ENCODE measurements around the gene CDK16. TPM values are rescaled to one million over a fixed set of nuclear protein-coding genes. Genes with fewer than 3 reads are reported as not detected.

CDK16 gene
- total and polyA plus RNA-seq, 2 of the 13 experiments (the other 11 are each of a cell fraction or from before 2014, with no cell fraction given): 64.5 to 225 TPM

- H3K9ac ChIP-seq (ENCODE audit: insufficient read depth, low read depth, low read length): no peak overlapping the region
- no peaks in the 10 kb centered on the region for H4K20me1 ChIP-seq (ENCODE audit: insufficient read depth, low read length)
- no peak overlapping the region for H3K4me3 ChIP-seq (replicated peaks in 1 of 3; ENCODE audit: insufficient read depth in 1 of 3, low read depth in 2 of 3, low read length in 3 of 3)
- POLR2A ChIA-PET: no interaction called here
- 100% methylated on average over 1 of the region's 7 CpGs for WGBS (ENCODE audit: low lambda C conversion rate)
- no TSS peak for BruUV-seq (replicated peaks)
- no peak overlapping the region for H3K4me2 ChIP-seq (ENCODE audit: low read depth, low read length)
- peaks cover 22% of the 10 kb centered on the region for H3K4me1 ChIP-seq (ENCODE audit: insufficient read depth, low read length)
- DNase-seq (ENCODE audit: low spot score): no peak
- H3K27ac ChIP-seq (ENCODE audit: extremely low read length, insufficient read depth, low read length): no peak overlapping the region
- CTCF ChIA-PET (ENCODE audit: low intra/inter-chr PET ratio, low total read pairs): no interaction called here
- H3K27me3 ChIP-seq (ENCODE audit: control insufficient read depth in 1 of 2, insufficient read depth in 2 of 2, low read length in 2 of 2): no peaks in the 10 kb centered on the region
- no peak overlapping the region for H2AFZ ChIP-seq (ENCODE audit: low read length)
- ATAC-seq: no peak
- intact Hi-C loops (cut with micrococcal nuclease; ENCODE audit: unreplicated experiment) (no loop called here), in situ Hi-C loops (cut with HindIII; ENCODE audit: extremely low pct_ligation_motif_present, low pct_unique_long_range_greater_than_20kb) (no loop called here)
- no peaks in the 10 kb centered on the region for H3K79me2 ChIP-seq (ENCODE audit: insufficient read depth, low read length)
- FAIRE-seq: no peak
- TF ChIP-seq CBFB (CRISPR knock-in tag; IDR thresholded peaks at IDR 0.05) (no peak), CSRNP1 (CRISPR knock-in tag; IDR thresholded peaks at IDR 0.05) (no peak), ZNF766 (CRISPR knock-in tag; IDR thresholded peaks at IDR 0.05; ENCODE audit: borderline replicate concordance) (no peak), MYNN (CRISPR knock-in tag; IDR thresholded peaks at IDR 0.05; ENCODE audit: low read depth) (no peak), ARNT (IDR thresholded peaks at IDR 0.05) (no peak), TBP (CRISPR knock-in tag; IDR thresholded peaks at IDR 0.05) (no peak), ZNF280B (CRISPR knock-in tag; IDR thresholded peaks at IDR 0.05; ENCODE audit: borderline replicate concordance) (no peak), NCOA5 (CRISPR knock-in tag; IDR thresholded peaks at IDR 0.05) (no peak), SMYD3 (CRISPR knock-in tag; IDR thresholded peaks at IDR 0.05) (no peak), CREB3 (CRISPR knock-in tag; IDR thresholded peaks at IDR 0.05) (no peak), NFYC (CRISPR knock-in tag; IDR thresholded peaks at IDR 0.05) (no peak), ZBTB44 (CRISPR knock-in tag; IDR thresholded peaks at IDR 0.05) (no peak), TAF1 (CRISPR knock-in tag; IDR thresholded peaks at IDR 0.05) (no peak)
- H3K36me3 ChIP-seq (replicated peaks in 1 of 2; ENCODE audit: control insufficient read depth in 1 of 2, insufficient read depth in 2 of 2, low read length in 2 of 2): no peaks in the 10 kb centered on the region
- H3K9me3 ChIP-seq (ENCODE audit: low read length): no peaks in the 10 kb centered on the region
Observed at GRCh38 chrX:47266643-47267042, 48.2 kb downstream of the CDK16 start.

Measured in HepG2 (cell line).